Stomach (tissue), 9 donors: ENCODE data around the gene FJX1. TPM values are rescaled to one million over a fixed set of nuclear protein-coding genes. Genes with fewer than 3 reads are reported as not detected.
"Not testable (repeated sequence)": the region's sequence is repeated elsewhere in the genome, so short reads cannot be mapped to it uniquely, and the experiment has no call there.

ENCODE experiments used
- DNase-seq, 2 donors: peaks; one replicate each; pipeline versions ENCODE4 v3.0.0 to v3.0.0-alpha.2; 2013 to 2019
- H3K27ac ChIP-seq, 5 donors: fragments of 200-600 bp in 4 of 5; sonication (generic) in 4 of 5; one replicate each; pipeline ENCODE4 v1.5.1; 2013 to 2019; ENCODE audit warnings: mild to moderate bottlenecking in 1 of 5, moderate library complexity in 1 of 5
- H3K27me3 ChIP-seq, 3 donors: fragments of 200-600 bp; sonication (generic); one replicate each; pipeline ENCODE4 v1.5.1; 2017 to 2019; ENCODE audit warnings: mixed run types in 1 of 3
- H3K36me3 ChIP-seq, 4 donors: fragments of 200-600 bp; sonication (generic); 1 replicate in 3 of 4; 2 replicates in 1 of 4; pipeline ENCODE4 v1.5.1; 2016 to 2019
- H3K4me1 ChIP-seq, 4 donors: fragments of 200-600 bp; sonication (generic); one replicate each; pipeline ENCODE4 v1.5.1; 2016 to 2019
- H3K4me3 ChIP-seq, 4 donors: fragments of 200-600 bp; sonication (generic) in 3 of 4; one replicate each; pipeline ENCODE4 v1.5.1; 2016 to 2019; ENCODE audit warnings: mild to moderate bottlenecking in 1 of 4
- H3K9me3 ChIP-seq, 4 donors: fragments of 200-600 bp; sonication (generic); one replicate each; pipeline ENCODE4 v1.5.1; 2016 to 2019
- EP300 ChIP-seq: sonication (generic); formaldehyde crosslinking; IDR thresholded peaks from one replicate; pipeline ENCODE4 v1.6.1; 2017; ENCODE audit warnings: antibody characterized with exemption
- POLR2A ChIP-seq, 4 donors: fragments of 450-650 bp; IDR thresholded peaks; one replicate each; pipeline ENCODE4 v1.6.1; 2016; ENCODE audit warnings: antibody characterized with exemption in 4 of 4, control low read depth in 2 of 4, mild to moderate bottlenecking in 1 of 4, moderate library complexity in 1 of 4
- POLR2AphosphoS5 ChIP-seq, 3 donors: sonication (generic); formaldehyde crosslinking; IDR thresholded peaks; one replicate each; pipeline ENCODE4 v1.6.1; 2016; ENCODE audit warnings: antibody characterized with exemption in 3 of 3
- WGBS, 5 donors: extraction: QIAGEN DNeasy Blood & Tissue Kit in 3 of 5; methylation state at CpG; one replicate each; pipeline versions ENCODE4 v1.1.5 to v1.1.7; 2013 to 2018; 5-methylcytosine and 5-hydroxymethylcytosine counted together
- intact Hi-C: fragments of 100-400 bp; cut with DNase I; formaldehyde crosslinking; loops from one replicate; pipeline ENCODE4 v1.15.1; 2023; ENCODE audit warnings: low total_unique reads
- polyA plus RNA-seq, 3 donors: library from polyadenylated mRNA; stranded (reverse); fragments of 200-250 nt; gene quantifications; one replicate each; pipeline ENCODE4 v1.2.3, GENCODE V29; 2013
- total RNA-seq, 5 donors: library from RNA; depleted of rRNA; stranded (reverse); fragments of >200 nt; gene quantifications; one replicate each; pipeline versions ENCODE4 v1.1.0 to v1.2.3, GENCODE V29; 2014 to 2016
- TF ChIP-seq, protein P1 (sequence below), 7 experiments: fragments of 450-650 bp in 4 of 7; fragments of 200-600 bp in 3 of 7; sonication (generic) in 3 of 7; IDR thresholded peaks; one replicate each; pipeline ENCODE4 v1.5.1; 2016 to 2019; ENCODE audit warnings: antibody characterized with exemption in 7 of 7, control low read depth in 2 of 7, mild to moderate bottlenecking in 1 of 7
- donor health status: healthy with polysubstance abuse.
- donor health status: Bipolar disorder and iron deficiency.
- donor health status: healthy.

FJX1 gene
- total and polyA plus RNA-seq, 8 donors: 0.45 to 5.2 (median 3.1) TPM; not detected in 2

- Histone ChIP-seq H3K36me3 (peaks cover 0 to 8% (median 0%) of the 10 kb centered on the region in 4 donors), H3K27me3 (peaks cover 0 to 3% (median 0%) of the 10 kb centered on the region in 3 donors), H3K9me3 (peaks cover 0 to 25% (median 9%) of the 10 kb centered on the region in 4 donors), H3K4me1 (peaks cover 15 to 30% (median 27%) of the 10 kb centered on the region in 4 donors), H3K4me3 (peak within 1 kb of the TSS; percentile 66 to 85 (median 82)), H3K27ac (peak within 1 kb of the TSS; percentile 96 to 98 (median 97))
- peak; percentile 64 to 69 (median 67) for TF ChIP-seq POLR2AphosphoS5 (IDR thresholded peaks at IDR 0.05)
- TF ChIP-seq, protein P1, sequence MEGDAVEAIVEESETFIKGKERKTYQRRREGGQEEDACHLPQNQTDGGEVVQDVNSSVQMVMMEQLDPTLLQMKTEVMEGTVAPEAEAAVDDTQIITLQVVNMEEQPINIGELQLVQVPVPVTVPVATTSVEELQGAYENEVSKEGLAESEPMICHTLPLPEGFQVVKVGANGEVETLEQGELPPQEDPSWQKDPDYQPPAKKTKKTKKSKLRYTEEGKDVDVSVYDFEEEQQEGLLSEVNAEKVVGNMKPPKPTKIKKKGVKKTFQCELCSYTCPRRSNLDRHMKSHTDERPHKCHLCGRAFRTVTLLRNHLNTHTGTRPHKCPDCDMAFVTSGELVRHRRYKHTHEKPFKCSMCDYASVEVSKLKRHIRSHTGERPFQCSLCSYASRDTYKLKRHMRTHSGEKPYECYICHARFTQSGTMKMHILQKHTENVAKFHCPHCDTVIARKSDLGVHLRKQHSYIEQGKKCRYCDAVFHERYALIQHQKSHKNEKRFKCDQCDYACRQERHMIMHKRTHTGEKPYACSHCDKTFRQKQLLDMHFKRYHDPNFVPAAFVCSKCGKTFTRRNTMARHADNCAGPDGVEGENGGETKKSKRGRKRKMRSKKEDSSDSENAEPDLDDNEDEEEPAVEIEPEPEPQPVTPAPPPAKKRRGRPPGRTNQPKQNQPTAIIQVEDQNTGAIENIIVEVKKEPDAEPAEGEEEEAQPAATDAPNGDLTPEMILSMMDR (IDR thresholded peaks at IDR 0.05): no peak
- WGBS, 5 donors: 2 to 4% (median 3%) methylated on average over 27 to 81 of the region's 82 CpGs
- intact Hi-C loops: no loop called here
- peak; percentile 86 to 95 for DNase-seq
These were observed 44.6 kb downstream of the FJX1 start, which contains the start of gene TRIM44 for GRCh38 chr11:35662649-35663407. Gene TRIM44 (plus strand): TSS chr11:35662775. CDS start chr11:35663112, 337 bp downstream.

GRCh38 chr11:35663408-35663702, 45.1 kb downstream of the FJX1 start:
- peaks cover 0 to 30% (median 9%) of the 10 kb centered on the region in 4 donors for H3K9me3 ChIP-seq
- H3K4me1 ChIP-seq: peaks cover 15 to 30% (median 27%) of the 10 kb centered on the region in 4 donors
- 83 to 90% (median 89%) methylated on average over 10 of the region's 10 CpGs for WGBS, 5 donors
- DNase-seq: no peak
- peaks cover 0 to 13% (median 0%) of the 10 kb centered on the region in 4 donors for H3K36me3 ChIP-seq
- no peaks in the 10 kb centered on the region for H3K27me3 ChIP-seq
- H3K27ac ChIP-seq: peak overlapping the region; percentile 96 to 98 (median 97)
- intact Hi-C loops: no loop called here
- peak overlapping the region; percentile 66 to 85 (median 82) for H3K4me3 ChIP-seq
- no peak for TF ChIP-seq POLR2AphosphoS5 (IDR thresholded peaks at IDR 0.05)
- TF ChIP-seq, protein P1 (IDR thresholded peaks at IDR 0.05): no peak
- TF ChIP-seq POLR2A (IDR thresholded peaks at IDR 0.05): no peak
- no peak for TF ChIP-seq EP300

GRCh38 chr11:35664977-35665441, 46.7 kb downstream of the FJX1 start:
- Histone ChIP-seq H3K36me3 (peaks cover 0 to 14% (median 0%) of the 10 kb centered on the region in 4 donors), H3K27me3 (no peaks in the 10 kb centered on the region), H3K27ac (no peak overlapping the region), H3K4me3 (peak overlapping the region in 1 of 4 donors; percentile 83), H3K4me1 (peaks cover 17 to 41% (median 33%) of the 10 kb centered on the region in 4 donors), H3K9me3 (peaks cover 0 to 30% (median 9%) of the 10 kb centered on the region in 4 donors)
- intact Hi-C loops: no loop called here
- TF ChIP-seq POLR2A (IDR thresholded peaks at IDR 0.05) (no peak), POLR2AphosphoS5 (IDR thresholded peaks at IDR 0.05) (no peak), EP300 (no peak)
- TF ChIP-seq, protein P1 (IDR thresholded peaks at IDR 0.05): no peak
- 96 to 99% (median 98%) methylated on average over 5 of the region's 5 CpGs for WGBS, 5 donors
- peak in 1 of 2 donors; percentile 12 for DNase-seq

GRCh38 chr11:35667257-35667656, 49.0 kb downstream of the FJX1 start:
- Histone ChIP-seq H3K36me3 (peaks cover 0 to 14% (median 0%) of the 10 kb centered on the region in 4 donors), H3K4me1 (peaks cover 24 to 52% (median 37%) of the 10 kb centered on the region in 4 donors), H3K9me3 (peaks cover 0 to 30% (median 9%) of the 10 kb centered on the region in 4 donors), H3K27me3 (no peaks in the 10 kb centered on the region), H3K27ac (no peak overlapping the region), H3K4me3 (no peak overlapping the region)
- 94 to 100% (median 97%) methylated on average over 1 of the region's 1 CpG for WGBS, 5 donors
- intact Hi-C loops: no loop called here
- TF ChIP-seq POLR2A (IDR thresholded peaks at IDR 0.05) (no peak), POLR2AphosphoS5 (IDR thresholded peaks at IDR 0.05) (no peak), EP300 (no peak)
- no peak for DNase-seq

DNA sequence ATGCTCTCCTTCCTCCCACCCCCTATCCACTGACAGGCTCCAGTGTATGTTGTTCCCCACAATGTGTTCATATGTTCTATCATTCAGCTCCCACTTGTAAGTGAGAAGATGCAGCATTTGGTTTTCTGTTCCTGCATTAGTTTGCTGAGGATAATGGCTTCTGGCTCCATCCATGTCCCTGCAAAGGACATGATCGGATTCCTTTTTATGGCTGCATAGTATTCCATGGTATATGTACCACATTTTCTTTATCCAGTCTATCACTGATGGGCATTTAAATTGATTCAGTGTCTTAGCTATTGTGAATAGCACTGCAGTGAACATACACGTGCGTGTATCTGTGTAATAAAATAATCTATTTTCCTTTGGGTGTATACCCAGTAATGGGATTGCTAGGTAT, 50.1 kb downstream of the FJX1 start:
- H3K27ac ChIP-seq, H3K27me3 ChIP-seq, H3K4me3 ChIP-seq, DNase-seq, intact Hi-C loops: not testable (repeated sequence)
- 94 to 98% (median 97%) methylated on average over 3 of the region's 3 CpGs for WGBS, 5 donors
- Histone ChIP-seq H3K36me3 (peaks cover 0 to 14% (median 0%) of the 10 kb centered on the region in 4 donors), H3K9me3 (peaks cover 0 to 30% (median 9%) of the 10 kb centered on the region in 4 donors), H3K4me1 (peaks cover 21 to 58% (median 35%) of the 10 kb centered on the region in 4 donors)

Other genes with a start within 250 kb of the FJX1 start
- 10 to 100 TPM in 2 of 5 donors, 1 to 10 TPM in 2, not detected in 1; 3.2 to 13.4 (median 9.5) TPM for gene SLC1A2, start 198.9 kb upstream of the FJX1 start, total RNA-seq
- gene SLC1A2, start 198.9 kb upstream of the FJX1 start, polyA plus RNA-seq: 1 to 10 TPM; 1.3 to 3.1 (median 1.5) TPM
- 10 to 100 TPM in 1 of 5 donors, 1 to 10 TPM in 1, under 1 TPM in 2, not detected in 1; under 0.01 to 26.8 (median 2.0) TPM for gene PAMR1, start 92.8 kb upstream of the FJX1 start, total RNA-seq
- gene PAMR1, start 92.8 kb upstream of the FJX1 start, polyA plus RNA-seq: 1 to 10 TPM in 1 of 3 donors, under 1 TPM in 2; 0.40 to 4.9 (median 0.56) TPM
- 10 to 100 TPM; 14.5 to 65.3 (median 40.6) TPM for gene TRIM44, start 44.3 kb downstream of the FJX1 start, total RNA-seq
- gene TRIM44, start 44.3 kb downstream of the FJX1 start, polyA plus RNA-seq: 10 to 100 TPM in 2 of 3 donors, 1 to 10 TPM in 1; 5.1 to 15.1 (median 13.1) TPM